ENCODE data around the gene DDHD1.

The DDHD1 gene

GRCh38 chr14:53152887-53153701 is at the start of gene DDHD1:
TSS of gene DDHD1 (minus strand) at chr14:53153323. CDS start at chr14:53153098, 225 bp downstream.
- TF ChIP-seq CTCF (conservative IDR thresholded peaks at IDR 0.05; ENCODE audit: low read depth, low read length), result no peak
- H3K4me3 ChIP-seq (ENCODE audit: low read length), result peak within 1 kb of the TSS; percentile 83
- peak; percentile 13 for DNase-seq (ENCODE audit: low read depth)

GRCh38 chr14:53195949-53196348 is 42.8 kb upstream of the DDHD1 start:
- no peak for DNase-seq (ENCODE audit: low read depth)
- no peak for TF ChIP-seq CTCF (conservative IDR thresholded peaks at IDR 0.05; ENCODE audit: low read depth, low read length)
- H3K4me3 ChIP-seq (ENCODE audit: low read length), result no peak overlapping the region

- no peak for DNase-seq (ENCODE audit: low read depth)
- no peak overlapping the region for H3K4me3 ChIP-seq (ENCODE audit: low read length)
- no peak for TF ChIP-seq CTCF (conservative IDR thresholded peaks at IDR 0.05; ENCODE audit: low read depth, low read length)
Measured at GRCh38 chr14:53193193-53193592, 40.1 kb upstream of the DDHD1 start.

GRCh38 chr14:53192052-53192760 is 39.1 kb upstream of the DDHD1 start:
- no peak for DNase-seq (ENCODE audit: low read depth)
- H3K4me3 ChIP-seq (ENCODE audit: low read length), result no peak overlapping the region
- no peak for TF ChIP-seq CTCF (conservative IDR thresholded peaks at IDR 0.05; ENCODE audit: low read depth, low read length)

- H3K4me3 ChIP-seq (ENCODE audit: low read length), result no peak overlapping the region
- no peak for TF ChIP-seq CTCF (conservative IDR thresholded peaks at IDR 0.05; ENCODE audit: low read depth, low read length)
- DNase-seq (ENCODE audit: low read depth), result no peak
Measured at GRCh38 chr14:53190938-53191337, 37.8 kb upstream of the DDHD1 start.

GRCh38 chr14:53187921-53188463 is 34.9 kb upstream of the DDHD1 start:
- no peak overlapping the region for H3K4me3 ChIP-seq (ENCODE audit: low read length)
- no peak for DNase-seq (ENCODE audit: low read depth)
- TF ChIP-seq CTCF (conservative IDR thresholded peaks at IDR 0.05; ENCODE audit: low read depth, low read length), result no peak

All from retinal pigment epithelial cell (primary cell).